GM18858 (cell line): Measurements from ENCODE around the gene C14orf119.
A peak's percentile ranks its signal among the peaks of the same experiment; 100 is the strongest.

Source experiments
- ATAC-seq: cut with Tn5 transposase; IDR thresholded peaks from one replicate; pipeline ENCODE4 v1.9.1; 2021; ENCODE audit not compliant: unreplicated experiment

C14orf119 gene

DNA sequence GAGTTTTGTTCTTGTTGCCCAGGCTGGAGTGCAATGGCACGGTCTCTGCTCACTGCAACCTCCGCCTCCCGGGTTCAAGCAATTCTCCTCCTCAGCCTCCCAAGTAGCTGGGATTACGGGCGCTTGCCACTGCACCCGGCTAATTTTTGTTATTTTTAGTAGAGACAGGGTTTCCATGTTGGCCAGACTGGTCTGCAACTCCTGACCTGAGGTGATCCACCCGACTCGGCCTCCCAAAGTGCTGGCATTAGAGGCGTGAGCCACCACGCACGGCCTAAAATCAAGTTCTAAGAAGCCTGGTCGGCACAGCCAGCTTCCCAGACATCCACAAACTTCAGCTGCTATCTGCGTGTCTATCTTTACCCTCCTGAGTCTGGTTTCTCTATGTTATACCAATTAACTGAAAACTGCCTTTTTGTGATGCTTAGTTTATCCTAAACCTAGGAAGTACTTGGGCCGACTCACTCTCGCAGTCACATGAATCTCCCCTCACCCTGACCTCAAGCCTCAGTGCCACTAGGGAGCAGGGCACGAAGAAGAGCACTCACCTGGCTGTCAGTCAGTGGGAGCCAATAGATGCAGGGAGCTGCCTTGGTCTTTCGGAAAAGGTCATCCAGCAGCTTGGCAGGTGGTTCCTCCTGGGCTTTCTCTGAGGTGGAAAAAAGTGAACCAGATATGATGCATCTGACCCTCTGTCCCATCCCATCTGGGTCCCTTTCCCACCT is 34.6 kb upstream of the C14orf119 start:
- ATAC-seq, result no peak

DNA sequence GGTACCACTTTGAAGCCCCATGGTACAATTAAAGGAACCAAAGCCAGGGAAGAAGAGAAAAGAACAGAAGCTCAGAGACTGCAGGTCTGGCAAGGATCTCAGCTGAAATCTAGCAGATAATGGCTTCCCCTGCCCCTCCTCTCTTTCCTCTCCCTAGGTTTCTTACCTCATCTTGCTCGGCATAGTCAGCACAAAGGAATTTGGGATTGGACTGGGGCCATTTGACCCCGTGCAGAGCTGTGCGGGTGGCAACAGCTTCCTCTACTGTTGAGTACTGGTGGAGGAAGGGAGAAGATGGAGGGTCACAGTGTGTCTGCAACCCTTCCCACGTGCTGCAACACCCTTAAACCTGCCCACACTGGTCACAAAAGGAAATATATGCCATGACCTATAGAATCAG is 33.3 kb upstream of the C14orf119 start:
- ATAC-seq, result no peak

DNA sequence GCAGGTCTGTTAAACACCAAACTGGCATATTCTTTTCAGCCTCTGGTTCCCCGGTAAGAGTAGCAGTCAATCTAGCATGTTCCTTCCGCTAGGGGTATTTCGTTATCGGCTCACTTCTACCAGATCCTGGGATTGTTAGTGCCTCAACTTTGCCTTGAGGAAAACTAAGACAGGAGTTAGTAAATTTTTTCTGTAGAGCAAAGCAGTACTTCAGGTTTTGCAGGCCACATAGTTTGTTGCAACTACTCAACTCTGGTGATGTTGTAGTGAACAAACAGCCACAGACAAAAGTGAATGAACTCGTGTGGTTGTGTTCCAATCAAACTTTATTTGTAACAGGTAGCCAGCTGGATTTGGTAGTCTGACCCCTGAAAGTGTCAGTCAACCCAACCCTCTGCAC is 31.7 kb upstream of the C14orf119 start:
- no peak for ATAC-seq

DNA sequence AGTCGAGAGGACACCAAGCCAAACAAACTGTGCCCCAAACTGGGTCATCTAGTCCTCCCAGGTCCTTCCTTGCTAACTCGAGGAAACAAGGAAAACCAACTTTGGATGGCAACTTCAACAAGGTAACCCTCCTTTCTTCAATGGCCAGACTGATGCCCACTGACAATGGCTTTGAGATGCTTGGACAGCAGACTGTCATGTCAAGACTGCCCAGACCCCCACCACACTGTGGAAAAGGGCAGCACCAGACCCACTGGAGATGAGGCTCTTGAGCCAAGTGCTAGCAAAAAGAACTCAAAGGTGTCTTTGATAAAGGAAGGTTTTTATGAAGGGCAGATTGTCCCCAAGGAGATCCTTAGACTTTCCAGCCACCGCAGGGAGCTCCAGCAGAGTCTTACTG is 28.9 kb upstream of the C14orf119 start:
- no peak for ATAC-seq

DNA sequence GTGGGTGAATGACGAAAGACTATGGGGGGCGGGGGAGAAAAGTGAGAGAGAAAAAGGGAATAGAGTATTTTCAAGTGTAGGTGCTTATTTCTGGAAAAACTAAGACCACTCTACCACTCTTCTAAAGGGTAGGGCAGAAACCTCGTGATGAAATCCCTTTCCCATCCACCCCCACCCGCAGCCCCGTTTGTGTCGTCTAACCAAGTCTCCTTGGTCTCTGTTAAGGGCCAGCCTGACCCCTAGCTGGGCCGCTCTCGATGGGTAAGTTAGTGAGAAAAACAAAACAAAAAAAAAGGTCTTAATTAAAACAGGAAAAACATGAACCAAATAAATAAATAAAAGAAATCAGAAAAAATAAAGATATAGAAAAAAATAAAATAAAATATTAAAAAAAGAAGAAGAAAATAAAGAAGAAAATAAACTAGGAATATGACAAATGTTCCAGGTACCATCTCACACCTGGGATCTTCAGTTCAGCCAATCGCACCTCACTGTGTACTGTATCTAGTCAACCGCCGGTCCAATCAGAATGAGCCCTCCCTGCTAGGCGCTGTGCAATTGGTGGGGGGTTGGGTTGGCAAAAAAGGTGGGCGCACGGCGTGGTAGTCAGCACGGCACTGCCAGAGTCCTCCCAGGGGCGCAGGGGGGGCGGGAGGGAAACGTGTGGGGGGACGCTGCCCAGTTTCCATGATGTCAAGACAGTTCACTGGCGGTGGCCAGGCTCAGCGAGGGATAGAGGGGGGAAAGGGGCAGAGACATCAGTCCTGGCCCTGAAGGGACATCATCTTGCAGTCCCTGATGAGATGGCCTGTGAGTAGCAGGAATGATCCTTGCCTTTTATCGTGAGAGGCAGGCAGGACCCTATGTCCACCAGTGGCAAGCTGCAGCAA is 28.2 kb upstream of the C14orf119 start:
- no peak for ATAC-seq

DNA sequence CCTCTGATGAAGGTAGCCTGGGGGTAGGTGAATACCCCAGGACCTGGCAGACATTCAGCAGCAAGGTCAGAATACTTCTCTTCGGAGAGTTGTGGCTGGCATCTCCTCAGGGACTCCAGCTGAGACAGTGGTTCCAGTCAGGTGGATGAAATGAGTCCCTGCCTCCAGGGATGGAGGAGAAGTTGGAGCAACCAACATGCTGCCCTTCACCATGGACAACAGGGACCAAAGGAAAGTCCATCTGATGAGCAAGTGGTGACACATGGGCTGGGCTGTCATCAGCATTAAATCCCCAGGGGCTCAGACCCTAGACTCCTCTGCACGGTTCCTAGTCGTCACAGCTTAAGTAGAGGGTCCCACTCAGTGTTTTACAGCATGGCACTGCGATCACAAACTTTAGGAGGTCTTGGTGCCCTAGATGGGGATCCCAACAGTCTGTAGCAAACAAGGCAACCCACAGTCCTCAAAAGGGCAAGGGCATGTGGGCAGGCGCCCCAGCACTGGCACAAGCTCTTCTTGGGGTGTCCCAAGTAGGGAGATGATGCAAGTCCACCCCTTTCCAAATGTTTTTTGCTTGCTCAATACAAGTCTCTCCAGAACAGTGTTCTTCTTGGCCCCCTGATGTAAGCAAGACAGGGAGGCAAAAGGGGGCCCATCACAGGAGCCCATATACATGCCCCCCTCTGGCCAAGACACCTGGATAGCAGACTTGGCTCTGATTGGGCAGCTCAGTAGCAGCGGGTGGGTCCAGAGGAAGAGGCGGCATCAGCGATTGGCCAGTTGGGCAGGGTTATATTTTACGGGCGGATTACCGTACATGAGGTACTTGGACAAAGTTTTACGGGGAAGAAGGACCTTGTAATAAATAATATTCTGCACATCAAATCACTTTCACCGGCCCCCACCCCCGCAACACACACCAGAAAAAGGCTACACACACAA is 27.2 kb upstream of the C14orf119 start:
- no peak for ATAC-seq

DNA sequence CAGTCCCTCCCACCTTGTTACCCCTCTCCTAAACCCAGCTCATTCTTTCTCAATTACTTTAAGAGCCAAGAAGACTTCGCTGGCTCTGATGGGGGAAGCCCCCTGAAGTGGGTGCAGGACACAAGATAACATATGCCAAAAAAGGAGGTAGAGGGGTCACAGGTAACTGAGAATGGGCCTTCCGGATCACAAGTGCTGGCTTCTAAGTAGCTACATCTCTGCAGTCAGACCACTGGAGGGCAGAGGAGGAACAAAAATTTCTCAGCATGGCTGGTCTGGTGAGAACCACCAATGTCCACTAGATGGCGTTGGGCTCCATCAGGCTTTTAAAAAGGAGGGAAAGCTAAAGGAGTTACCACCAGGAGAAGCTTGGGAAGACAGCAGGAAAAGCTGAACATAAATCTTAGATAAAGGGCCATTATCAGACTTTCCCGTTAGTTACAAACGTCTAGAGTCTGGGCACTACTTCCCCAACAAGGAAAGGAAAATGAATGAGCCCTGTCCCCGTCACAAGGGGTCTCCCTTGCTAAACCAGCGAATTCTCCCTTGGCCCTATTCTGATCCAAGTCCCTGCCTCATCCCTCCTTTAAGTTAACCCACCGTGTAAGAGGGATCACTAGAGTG is 26.4 kb upstream of the C14orf119 start:
- peak; percentile 64 for ATAC-seq

DNA sequence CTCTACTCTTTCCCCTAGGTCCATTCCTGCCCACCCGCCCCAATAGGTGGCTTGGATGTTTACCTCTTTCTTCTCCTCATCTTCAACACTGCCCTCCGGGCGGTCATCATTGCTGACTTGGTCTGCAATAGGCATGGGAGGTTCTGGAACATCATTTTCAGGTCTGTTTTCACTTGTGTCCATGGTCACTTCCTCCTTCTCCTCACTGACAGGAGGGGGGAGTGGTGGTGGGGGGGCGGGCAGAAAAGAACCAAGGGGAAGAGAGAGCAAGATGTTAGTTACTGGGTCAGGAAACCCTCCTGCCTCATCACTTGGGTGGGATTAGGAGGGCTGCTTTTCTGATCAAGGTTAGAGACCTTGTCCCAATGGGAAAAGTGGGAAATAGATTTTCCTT is 25.9 kb upstream of the C14orf119 start:
- no peak for ATAC-seq

DNA sequence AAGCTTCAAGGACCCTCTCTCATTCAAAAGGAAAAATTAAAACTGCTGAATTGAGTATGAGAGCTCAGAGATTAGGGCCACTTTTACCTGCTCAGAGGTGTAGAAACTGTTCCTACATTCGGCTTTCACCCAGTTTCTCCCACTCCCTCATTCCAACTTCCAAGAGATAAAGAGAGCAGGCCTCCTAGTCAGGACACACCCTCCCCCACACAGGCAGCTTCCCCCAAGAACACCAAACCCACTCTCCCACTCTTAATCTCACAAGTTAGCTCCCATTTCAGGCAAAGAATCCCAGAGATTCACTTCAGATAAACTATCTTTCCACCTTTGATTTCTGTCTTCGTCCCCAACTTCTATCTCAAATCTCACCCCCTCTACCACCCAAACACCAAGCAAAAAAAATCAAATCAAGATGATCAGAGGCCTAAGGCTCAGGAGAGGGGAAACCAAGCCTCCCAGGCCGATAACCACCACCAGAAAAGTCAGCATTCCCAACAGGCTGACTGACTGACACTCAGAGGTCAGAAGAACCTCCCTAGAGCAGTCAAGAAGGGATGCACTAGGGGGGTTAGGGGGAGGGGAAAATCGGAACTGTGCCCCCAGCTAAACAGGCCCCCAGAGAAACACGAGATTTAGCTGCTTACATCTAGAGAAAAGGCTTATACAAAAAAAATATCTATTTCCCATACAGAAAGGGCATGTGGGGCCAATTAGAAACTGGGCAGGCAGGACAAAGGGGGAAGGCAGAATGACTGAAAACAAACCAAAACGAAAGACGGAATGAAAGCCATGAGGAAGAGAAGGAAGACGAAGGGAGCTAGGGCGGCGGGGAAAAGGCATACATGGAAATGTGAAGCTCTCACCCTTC is 24.8 kb upstream of the C14orf119 start:
- ATAC-seq, result no peak

DNA sequence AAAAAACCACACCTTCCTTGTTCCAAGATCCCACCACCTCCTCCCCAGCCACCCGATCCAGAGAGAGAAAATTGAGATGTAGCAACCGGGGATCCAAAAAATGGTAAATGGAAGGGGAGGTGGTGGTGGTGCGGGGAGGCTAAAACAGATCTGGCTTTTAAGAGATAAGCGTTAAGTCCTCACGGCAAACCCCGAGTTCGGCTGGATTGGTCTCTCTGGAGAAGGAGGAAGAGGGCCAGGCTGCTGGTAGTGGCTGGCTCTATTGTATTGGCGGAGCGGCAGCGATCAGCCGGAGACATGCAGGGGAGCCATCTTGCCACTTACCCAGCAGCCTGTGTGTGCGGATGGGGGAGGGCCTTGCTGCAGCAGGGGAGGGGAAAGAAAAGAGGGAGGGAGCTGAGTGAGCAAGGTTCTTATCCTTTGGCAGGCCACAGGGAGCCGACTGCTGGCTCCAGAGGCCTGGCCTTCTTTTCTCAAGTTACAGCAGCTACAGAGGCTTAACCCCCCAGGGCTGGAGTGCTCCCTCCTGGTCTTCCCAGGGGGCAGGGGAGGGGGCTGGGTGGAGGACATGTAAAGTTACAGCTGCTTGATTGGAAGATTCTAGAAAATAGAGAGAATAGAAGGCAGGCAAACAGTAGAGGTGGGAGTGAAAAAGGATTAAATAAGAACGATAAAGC is 23.9 kb upstream of the C14orf119 start:
- peak; percentile 75 for ATAC-seq

DNA sequence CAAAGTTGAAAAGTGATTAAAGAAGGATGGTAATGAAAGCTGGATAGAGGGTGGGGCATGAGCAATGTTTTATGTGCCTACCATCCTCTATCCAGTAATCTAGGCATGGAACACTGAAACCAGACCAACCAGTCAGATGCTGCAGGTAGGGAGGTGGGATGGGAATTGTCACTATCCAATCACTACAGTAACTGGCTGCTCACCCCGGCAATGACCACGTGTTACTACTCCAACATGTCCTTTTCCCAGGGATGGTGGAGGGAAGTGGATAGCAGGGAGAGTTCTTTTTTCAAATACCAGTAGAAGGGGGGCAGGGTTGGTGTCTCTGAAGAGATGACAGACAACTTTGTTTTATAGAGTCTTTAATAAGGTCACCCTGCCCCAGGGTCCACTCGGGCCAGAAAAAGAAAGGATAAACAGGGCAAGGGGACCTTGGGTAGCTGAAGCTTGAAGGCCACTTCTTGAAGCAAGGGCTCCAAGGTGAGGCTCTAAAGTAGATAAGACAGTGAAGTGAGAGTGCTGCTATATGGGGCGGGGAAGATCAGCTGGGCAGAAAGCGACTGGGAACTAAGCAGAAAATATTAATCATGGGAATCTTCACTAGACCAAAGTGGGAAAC is 23.3 kb upstream of the C14orf119 start:
- ATAC-seq, result no peak

DNA sequence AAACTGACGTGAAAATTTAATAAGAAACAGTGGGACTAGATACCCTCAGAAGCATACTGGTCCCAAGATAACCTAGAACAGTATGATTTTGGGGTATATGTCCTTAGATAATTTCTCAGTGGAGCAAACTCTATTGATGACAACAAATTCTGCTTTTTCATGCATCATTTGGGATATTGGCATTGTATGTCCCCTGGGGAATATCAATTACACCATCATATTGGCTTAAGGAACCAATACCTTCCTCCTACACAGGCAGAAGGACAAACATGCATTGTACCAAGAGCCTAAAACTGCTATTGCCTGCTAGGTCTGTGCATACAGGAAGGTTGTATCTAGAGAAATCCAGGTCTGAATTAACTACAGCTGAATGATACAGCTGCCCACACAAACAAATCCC is 20.4 kb upstream of the C14orf119 start:
- ATAC-seq, result no peak

DNA sequence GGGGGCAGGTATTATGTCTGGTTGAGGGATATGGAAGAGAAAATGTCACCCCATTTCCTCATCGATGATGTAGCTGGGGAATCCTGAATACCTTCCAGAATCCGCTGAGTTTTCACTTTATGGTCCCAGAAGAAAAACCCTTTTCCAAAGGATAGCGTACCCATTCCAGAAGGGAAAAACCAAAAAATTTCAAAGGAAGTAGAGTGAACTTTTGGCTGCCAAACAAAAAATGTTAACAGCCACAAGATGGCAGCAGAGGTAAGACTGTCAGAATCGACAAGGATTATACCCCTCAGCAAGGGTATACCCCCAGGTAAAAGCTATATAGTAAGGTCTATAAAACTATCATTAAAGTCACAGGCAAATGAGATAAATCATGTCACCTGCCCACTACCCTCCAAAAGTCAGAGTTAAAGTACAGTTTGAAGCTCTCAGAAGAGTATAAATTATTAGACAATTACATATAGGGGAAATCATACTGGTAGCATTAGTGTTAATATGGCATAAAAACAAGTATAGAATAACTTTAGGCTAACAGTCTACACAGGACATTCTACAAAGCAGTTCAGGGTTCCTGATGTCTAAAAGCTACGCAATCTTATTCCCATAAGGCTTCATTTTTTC is 18.4 kb upstream of the C14orf119 start:
- no peak for ATAC-seq

DNA sequence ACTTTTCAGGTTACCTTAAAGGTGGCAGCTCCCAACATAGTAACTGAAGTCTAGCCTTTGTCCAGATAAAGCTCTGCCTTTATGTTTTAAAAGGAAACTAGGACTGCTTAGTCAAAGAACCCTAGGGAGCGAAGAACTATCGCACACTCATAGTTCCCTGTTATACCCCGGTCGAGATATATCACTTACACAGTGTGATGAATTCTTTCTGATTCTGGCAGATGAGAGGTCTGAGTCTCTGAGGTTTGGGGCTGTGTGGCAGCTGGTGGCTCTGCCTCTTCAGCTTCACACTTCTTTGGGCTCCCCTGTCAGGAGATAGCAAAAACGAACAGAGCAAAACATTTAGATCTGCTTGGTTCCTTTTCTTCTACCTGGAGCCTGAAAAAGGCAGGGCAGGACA is 17.3 kb upstream of the C14orf119 start:
- ATAC-seq, result no peak

DNA sequence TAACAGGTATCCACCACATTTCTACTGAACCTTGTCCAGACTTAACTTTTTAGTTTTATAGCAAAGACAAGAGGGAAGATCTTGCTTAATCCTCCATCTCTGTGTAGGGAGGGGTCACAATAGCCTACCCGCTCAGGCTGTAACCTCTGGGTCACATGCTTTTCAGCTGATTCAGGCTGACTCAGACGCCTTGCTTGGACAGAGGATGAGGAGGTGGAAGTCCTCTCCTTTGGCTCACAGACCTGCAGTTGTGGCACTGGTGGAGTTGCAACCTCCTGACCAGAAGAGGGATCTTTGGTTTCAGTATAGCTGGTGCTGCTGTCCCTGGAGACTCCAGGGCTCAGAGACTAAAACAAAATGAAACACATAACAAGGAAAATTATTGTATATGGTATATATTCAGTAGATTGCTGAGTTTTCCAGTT is 16.6 kb upstream of the C14orf119 start:
- no peak for ATAC-seq

DNA sequence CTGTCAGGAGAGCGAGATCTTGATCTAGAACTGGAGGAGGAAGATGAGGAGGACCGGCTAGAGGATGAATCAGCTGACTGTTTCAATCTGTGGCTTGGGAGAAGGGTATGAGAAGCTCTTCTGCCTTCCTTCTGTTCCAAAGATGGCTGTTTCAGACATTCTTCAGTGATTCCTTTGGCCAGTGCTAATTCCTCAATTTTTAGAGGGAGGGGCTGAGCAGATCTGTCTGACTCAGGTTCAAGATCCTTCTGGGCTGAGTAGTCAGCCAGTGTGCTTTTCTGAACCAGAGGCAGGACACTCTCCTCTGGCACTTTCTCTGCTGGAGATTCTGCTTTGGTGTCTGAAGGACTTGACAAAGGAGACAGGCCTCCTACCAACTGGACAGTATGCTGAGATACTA is 15.6 kb upstream of the C14orf119 start:
- ATAC-seq, result no peak

DNA sequence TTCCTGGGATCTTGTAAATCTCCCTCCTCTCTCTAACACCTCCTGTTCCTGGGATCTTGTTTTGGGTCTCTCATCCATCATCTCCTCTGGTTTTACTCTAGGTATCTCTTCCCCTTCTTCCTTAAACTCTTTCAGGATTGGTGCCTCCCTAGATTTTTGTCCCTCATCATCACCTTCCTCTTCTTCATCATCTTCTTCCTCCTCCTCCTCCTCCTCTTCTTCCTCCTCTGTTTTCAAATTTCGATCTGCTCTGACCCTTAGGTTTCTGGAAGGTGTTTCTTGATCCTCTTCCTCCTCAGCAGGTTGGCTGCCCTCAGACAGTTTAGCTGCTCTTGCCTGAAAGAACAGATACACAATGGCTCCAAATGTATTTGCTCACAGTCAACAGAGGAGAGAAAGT is 14.8 kb upstream of the C14orf119 start:
- no peak for ATAC-seq

DNA sequence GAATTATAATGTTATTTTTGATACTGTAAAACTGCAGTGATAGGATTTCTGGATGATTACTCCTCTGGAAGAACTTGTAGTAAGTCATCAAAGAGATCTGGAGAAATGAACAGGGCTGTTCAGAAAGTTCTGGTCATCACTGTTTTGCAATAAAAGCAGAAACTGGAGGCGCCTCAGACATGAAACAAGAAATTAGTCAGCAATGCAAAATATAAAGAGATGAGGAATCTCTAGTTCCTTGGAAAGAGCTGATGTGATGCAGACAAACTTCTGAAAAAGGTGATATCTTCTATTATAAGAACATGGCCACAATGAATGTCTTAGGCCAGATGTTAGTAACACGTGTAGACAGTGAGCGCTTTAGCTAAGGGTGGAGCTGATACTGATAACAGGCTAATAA is 9.8 kb upstream of the C14orf119 start:
- ATAC-seq, result no peak
